DLD1 (cell line): ENCODE data around the gene UFD1.

Experiments
- in situ Hi-C: cut with HindIII; loops from 2 replicates; pipeline ENCODE4 v1.10.0; 2017; ENCODE audit warnings: low sequenced_read_pairs

Gene UFD1

DNA sequence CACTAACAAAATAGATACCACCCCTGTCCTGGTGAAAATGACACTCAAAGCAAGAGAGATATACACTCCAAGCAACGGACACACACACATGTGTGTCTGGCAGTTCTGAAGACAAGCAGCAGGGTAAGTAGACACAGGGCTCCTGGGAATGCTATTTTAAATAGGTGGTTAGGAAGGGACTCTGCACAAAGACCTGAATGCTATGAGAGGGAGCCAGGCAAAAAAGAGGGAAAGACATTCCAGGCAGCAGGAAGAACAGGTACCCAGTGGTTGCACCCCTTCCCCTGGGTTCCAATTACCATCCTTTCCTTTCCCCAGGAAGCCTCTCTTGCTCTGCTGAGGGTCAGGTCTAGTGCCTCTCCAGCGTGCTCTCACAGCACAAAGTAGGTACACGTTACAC lies 3.0 kb downstream of the UFD1 start:
- in situ Hi-C loops = no loop called here

DNA sequence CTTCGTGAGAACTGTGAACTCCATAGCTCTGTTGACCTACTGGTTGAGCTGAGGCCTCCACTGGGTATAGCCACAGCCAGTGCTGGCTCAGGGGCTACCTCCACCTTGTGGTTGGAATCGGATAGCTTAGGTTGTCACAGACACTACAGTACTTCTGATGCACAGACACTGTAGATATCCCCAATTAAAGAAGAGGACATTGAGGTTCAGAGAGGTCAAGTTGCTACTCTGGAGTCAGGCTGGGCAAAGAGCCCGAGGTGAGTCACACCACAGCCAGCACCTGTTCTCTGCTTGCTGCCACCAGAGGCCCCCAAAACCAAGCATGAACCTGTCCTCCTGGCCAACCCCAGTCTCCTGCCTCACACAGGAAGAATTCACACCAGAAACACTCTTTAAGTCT lies 5.4 kb downstream of the UFD1 start:
- in situ Hi-C loops = no loop called here

GRCh38 chr22:19472233-19472632 lies 6.8 kb downstream of the UFD1 start:
- in situ Hi-C loops = no loop called here

- in situ Hi-C loops = no loop called here
These were observed 7.4 kb downstream of the UFD1 start for GRCh38 chr22:19471572-19471971.

DNA sequence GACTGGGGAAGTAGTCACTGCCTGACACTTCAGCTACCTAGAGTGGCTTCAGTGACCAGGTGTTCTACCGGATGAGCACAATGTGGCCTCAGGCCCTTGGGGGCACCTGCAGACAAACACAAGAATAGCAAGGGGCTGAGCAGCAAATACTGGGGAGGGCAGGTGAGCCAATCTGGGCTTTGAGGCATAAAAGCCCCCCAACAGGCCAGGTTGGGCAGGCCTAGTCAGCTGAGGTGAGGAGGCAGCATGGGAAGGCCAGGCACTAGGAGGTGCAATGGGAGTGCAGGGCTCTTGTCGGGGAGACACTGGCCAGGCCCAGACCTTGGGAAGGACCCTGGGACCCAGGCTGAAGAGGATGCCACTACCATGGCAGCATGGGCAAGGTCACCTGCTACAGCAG lies 9.0 kb downstream of the UFD1 start:
- in situ Hi-C loops = no loop called here

DNA sequence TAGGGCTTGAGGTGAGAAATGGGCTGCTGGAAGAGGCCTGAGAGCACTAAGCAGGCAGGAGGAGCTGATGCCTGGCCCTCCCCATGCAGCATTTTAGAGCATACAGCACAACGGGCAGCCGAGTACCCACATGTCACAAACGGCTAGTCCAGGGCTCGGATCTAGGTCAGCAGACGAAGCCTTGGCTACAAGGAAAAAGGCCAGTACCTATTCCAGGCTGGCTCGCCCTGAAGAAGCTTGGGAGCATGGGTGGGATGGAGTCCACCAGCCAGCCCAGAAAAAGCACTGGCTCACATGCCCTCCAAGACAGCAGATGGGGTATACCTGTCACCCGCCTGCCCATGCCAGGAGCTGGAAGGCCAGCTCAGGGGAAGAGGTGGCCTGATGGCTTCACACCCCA lies 9.6 kb downstream of the UFD1 start:
- in situ Hi-C loops = loop anchor here (10.0 kb wide), 1 partner anchor 75 kb away; no protein-coding TSS in a partner anchor

DNA sequence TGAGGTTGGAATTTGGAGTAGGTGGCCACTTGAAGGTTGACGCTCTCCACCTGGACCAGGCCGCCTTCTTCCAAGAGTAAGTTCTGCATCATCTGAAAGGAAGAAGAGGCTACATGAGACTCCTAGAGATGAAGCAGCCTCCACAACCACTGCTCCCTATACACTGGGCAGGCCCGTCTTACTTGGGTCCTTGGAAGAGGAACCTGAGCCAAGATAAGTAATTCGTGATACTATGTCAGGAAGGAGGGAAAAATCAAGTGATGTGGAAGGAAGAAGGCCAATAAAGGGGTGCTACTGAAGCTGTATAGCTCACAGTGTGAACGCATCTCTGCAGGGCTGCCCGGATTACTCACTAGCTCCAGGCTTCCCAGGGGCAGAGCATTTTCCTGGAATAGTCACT lies 11.1 kb downstream of the UFD1 start:
- in situ Hi-C loops = loop anchor here (10.0 kb wide), 1 partner anchor 73 kb away; no protein-coding TSS in a partner anchor

GRCh38 chr22:19466848-19467752 lies 11.9 kb downstream of the UFD1 start:
- in situ Hi-C loops = loop anchor here (10.0 kb wide), 1 partner anchor 72 kb away; no protein-coding TSS in a partner anchor

GRCh38 chr22:19466126-19466716 lies 12.8 kb downstream of the UFD1 start:
- in situ Hi-C loops = loop anchor here (10.0 kb wide), 1 partner anchor 71 kb away; no protein-coding TSS in a partner anchor

- in situ Hi-C loops = loop anchor here (10.0 kb wide), 1 partner anchor 70 kb away; no protein-coding TSS in a partner anchor
These were observed 14.0 kb downstream of the UFD1 start for GRCh38 chr22:19464975-19465374.

- in situ Hi-C loops = loop anchor here (10.0 kb wide), 1 partner anchor 70 kb away; no protein-coding TSS in a partner anchor
These were observed 14.4 kb downstream of the UFD1 start for GRCh38 chr22:19464546-19464945.

GRCh38 chr22:19463491-19464469 lies 15.2 kb downstream of the UFD1 start:
- in situ Hi-C loops = loop anchor here (10.0 kb wide), 1 partner anchor 69 kb away; no protein-coding TSS in a partner anchor

- in situ Hi-C loops = loop anchor here (10.0 kb wide), 1 partner anchor 68 kb away; no protein-coding TSS in a partner anchor
These were observed 16.0 kb downstream of the UFD1 start for GRCh38 chr22:19463008-19463407.

DNA sequence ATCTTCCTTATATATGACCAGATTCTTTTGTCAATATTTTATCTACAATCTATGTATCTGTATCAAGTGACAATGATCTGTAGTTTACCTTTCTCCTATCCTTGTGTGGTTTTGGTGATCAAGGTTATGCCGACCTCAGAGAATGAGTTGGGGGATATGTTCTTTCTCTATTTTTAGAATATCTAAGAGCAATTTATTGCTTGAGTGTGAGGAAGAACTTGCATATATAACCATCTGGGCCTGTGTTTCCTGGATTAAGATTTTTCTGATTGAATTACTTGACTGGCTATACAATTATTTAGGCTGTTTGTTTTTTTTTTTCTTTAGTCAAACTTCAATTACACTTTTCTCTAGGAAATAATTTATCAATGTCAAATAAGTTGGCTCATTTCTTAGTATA lies 17.5 kb downstream of the UFD1 start:
- in situ Hi-C loops = loop anchor here (10.0 kb wide), 1 partner anchor 67 kb away; no protein-coding TSS in a partner anchor

GRCh38 chr22:19460036-19460435 lies 19.0 kb downstream of the UFD1 start:
- in situ Hi-C loops = loop anchor here (10.0 kb wide), 1 partner anchor 65 kb away; no protein-coding TSS in a partner anchor

GRCh38 chr22:19457828-19458428 lies 21.1 kb downstream of the UFD1 start:
- in situ Hi-C loops = no loop called here

DNA sequence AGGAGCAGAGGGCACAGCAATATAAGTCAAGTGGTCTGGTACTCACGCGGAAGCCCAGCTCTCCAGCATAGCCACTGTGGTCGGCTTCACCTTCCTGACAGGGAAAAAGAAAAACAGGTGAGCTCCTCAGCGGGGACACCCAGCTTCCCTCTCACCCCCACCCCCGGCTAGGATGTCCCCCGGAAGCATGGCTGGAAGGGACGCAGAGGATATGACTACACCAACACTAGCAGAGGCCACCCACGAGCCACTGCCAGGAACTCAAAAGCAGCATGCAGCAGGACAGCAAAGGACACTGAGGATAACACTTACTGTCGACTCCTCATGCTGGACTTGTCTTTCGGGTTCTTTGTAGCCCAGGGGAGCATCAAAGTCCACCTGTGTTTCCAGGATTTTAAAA lies 22.5 kb downstream of the UFD1 start:
- in situ Hi-C loops = no loop called here

DNA sequence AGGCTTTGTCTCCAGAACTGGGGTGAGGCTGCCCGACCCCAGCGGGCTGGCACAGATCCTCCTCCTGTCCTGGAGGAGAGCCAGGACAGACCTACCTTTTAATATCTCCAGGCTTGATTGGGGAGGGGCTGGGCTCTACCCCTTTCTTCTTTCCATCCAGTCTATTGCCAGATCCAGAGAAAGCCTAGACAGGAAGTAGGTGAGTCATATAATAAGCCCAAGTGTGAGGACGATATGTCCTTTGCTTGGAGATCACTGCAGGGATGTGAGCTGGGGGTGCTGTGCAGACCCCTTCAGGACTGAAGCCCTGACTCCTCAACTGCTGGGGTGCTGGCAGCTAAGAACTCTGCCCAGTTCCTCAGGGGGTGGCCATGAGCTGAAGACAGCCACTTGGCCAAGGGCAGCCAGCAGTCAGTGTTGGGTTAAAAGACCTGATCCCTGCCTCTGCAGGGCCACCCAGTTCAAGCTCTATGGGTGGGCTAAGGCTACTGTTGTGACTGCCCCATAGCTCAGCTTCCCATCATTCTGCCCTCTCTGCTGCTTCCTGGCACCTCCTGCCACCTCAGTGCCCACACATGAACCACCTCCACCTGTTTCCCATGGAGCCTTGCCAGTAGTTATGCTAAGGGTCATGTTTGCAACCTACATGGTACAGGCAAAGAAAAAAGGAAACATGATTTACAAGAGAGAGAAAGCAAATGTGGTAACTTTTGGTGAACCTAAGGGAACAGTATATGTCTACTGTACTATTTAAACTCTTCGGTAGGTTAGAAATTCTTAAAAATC lies 23.2 kb downstream of the UFD1 start:
- in situ Hi-C loops = no loop called here

DNA sequence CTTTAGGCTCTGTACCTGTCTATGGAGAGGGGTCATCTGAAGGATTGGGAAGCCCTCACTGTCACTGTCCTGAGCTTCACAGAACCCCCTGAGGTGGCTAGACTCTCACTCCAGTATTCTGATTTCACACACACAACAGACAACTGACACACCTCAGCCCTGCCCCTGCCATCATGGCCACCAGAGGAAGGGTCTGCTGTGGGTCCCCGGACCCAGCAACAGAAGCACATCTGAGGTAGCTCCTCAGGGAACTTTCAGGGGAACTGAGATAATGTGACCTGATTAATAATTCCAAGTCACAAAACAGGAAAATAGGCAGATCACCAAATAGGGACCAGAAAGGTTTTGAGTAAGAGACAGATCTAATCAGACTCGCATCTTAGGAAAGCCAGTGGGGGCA lies 24.0 kb downstream of the UFD1 start:
- in situ Hi-C loops = no loop called here
